Retina (tissue), 1 donor: Measurements from ENCODE around the gene RNU1-4.
"Not testable (repeated sequence)": the region's sequence is repeated elsewhere in the genome, so short reads cannot be mapped to it uniquely, and the experiment has no call there.

Experiments
- DNase-seq: peaks from one replicate; pipeline ENCODE4 v3.0.0-alpha.2; 2016

Gene RNU1-4

GRCh38 chr1:16732254-16732896, 7.9 kb upstream of the RNU1-4 start:
- not testable (repeated sequence) for DNase-seq

- DNase-seq = not testable (repeated sequence)
These were observed 914 bp downstream of the RNU1-4 start for GRCh38 chr1:16741230-16741629.

GRCh38 chr1:16747660-16748059, 7.3 kb downstream of the RNU1-4 start:
- DNase-seq = not testable (repeated sequence)

GRCh38 chr1:16748710-16749109, 8.4 kb downstream of the RNU1-4 start:
- DNase-seq = not testable (repeated sequence)

GRCh38 chr1:16749910-16750888, 9.9 kb downstream of the RNU1-4 start:
- not testable (repeated sequence) for DNase-seq

- not testable (repeated sequence) for DNase-seq
These were observed 12.5 kb downstream of the RNU1-4 start for GRCh38 chr1:16752770-16753169.

GRCh38 chr1:16755385-16755784, 15.1 kb downstream of the RNU1-4 start:
- DNase-seq = not testable (repeated sequence)

- not testable (repeated sequence) for DNase-seq
These were observed 15.6 kb downstream of the RNU1-4 start for GRCh38 chr1:16755932-16756331.

- not testable (repeated sequence) for DNase-seq
These were observed 17.3 kb downstream of the RNU1-4 start for GRCh38 chr1:16757574-16757973.

GRCh38 chr1:16758060-16758459, 17.7 kb downstream of the RNU1-4 start:
- DNase-seq = not testable (repeated sequence)

GRCh38 chr1:16759041-16759493, 18.8 kb downstream of the RNU1-4 start:
- DNase-seq = not testable (repeated sequence)

GRCh38 chr1:16759650-16760455, 19.5 kb downstream of the RNU1-4 start:
- DNase-seq = not testable (repeated sequence)

GRCh38 chr1:16760456-16760765, 20.1 kb downstream of the RNU1-4 start:
- DNase-seq = not testable (repeated sequence)

- DNase-seq = not testable (repeated sequence)
These were observed 20.5 kb downstream of the RNU1-4 start for GRCh38 chr1:16760801-16761200.

- DNase-seq = not testable (repeated sequence)
These were observed 24.0 kb downstream of the RNU1-4 start for GRCh38 chr1:16764248-16764819.

GRCh38 chr1:16764820-16765655, 24.7 kb downstream of the RNU1-4 start:
- not testable (repeated sequence) for DNase-seq

GRCh38 chr1:16765731-16766605, 25.7 kb downstream of the RNU1-4 start:
- DNase-seq = not testable (repeated sequence)

GRCh38 chr1:16766689-16767256, 26.5 kb downstream of the RNU1-4 start:
- peak; percentile 22 for DNase-seq

- DNase-seq = peak; percentile 0
These were observed 29.9 kb downstream of the RNU1-4 start for GRCh38 chr1:16770139-16770759.
